GM19452 (cell line): ENCODE measurements around the gene SLC34A1.
A peak's percentile ranks its signal among the peaks of the same experiment; 100 is the strongest.
"Not testable (repeated sequence)": the region's sequence is repeated elsewhere in the genome, so short reads cannot be mapped to it uniquely, and the experiment has no call there.

ENCODE experiments used
- ATAC-seq: cut with Tn5 transposase; IDR thresholded peaks from one replicate; pipeline ENCODE4 v1.9.1; 2021; ENCODE audit not compliant: unreplicated experiment

SLC34A1 gene

GRCh38 chr5:177367981-177368868, 16.0 kb upstream of the SLC34A1 start:
- no peak for ATAC-seq

- ATAC-seq = no peak
Measured at GRCh38 chr5:177368869-177369644, 15.2 kb upstream of the SLC34A1 start.

GRCh38 chr5:177369645-177370440, 14.4 kb upstream of the SLC34A1 start:
- no peak for ATAC-seq

- peak; percentile 54 for ATAC-seq
Measured at GRCh38 chr5:177370488-177371119, 13.6 kb upstream of the SLC34A1 start.

GRCh38 chr5:177371120-177372033, 12.9 kb upstream of the SLC34A1 start:
- ATAC-seq = no peak

GRCh38 chr5:177372034-177372896, 12.0 kb upstream of the SLC34A1 start:
- no peak for ATAC-seq

- ATAC-seq = no peak
Measured at GRCh38 chr5:177372910-177373309, 11.3 kb upstream of the SLC34A1 start.

GRCh38 chr5:177373806-177374205, 10.4 kb upstream of the SLC34A1 start:
- no peak for ATAC-seq

- no peak for ATAC-seq
Measured at GRCh38 chr5:177374211-177374610, 10.0 kb upstream of the SLC34A1 start.

GRCh38 chr5:177375516-177375915, 8.7 kb upstream of the SLC34A1 start:
- not testable (repeated sequence) for ATAC-seq

- ATAC-seq = no peak
Measured at GRCh38 chr5:177376107-177376506, 8.1 kb upstream of the SLC34A1 start.

GRCh38 chr5:177377851-177378776, 6.1 kb upstream of the SLC34A1 start:
- ATAC-seq = no peak

GRCh38 chr5:177378884-177379883, 5.0 kb upstream of the SLC34A1 start:
- ATAC-seq = peak; percentile 65

GRCh38 chr5:177380805-177381126, 3.5 kb upstream of the SLC34A1 start:
- no peak for ATAC-seq

- no peak for ATAC-seq
Measured at GRCh38 chr5:177382423-177383029, 1.7 kb upstream of the SLC34A1 start.

- no peak for ATAC-seq
Measured at GRCh38 chr5:177383181-177383580, 1.1 kb upstream of the SLC34A1 start.
